Measurements from ENCODE around the gene THOP1.

Gene THOP1

GRCh38 chr19:2762783-2763496 lies 22.4 kb upstream of the THOP1 start:
- no peak for DNase-seq (ENCODE audit: low read depth)

GRCh38 chr19:2763687-2764086 lies 21.6 kb upstream of the THOP1 start:
- DNase-seq (ENCODE audit: low read depth) = no peak

GRCh38 chr19:2764945-2765344 lies 20.4 kb upstream of the THOP1 start:
- DNase-seq (ENCODE audit: low read depth) = no peak

- DNase-seq (ENCODE audit: low read depth) = no peak
Measured at GRCh38 chr19:2765376-2765775, 19.9 kb upstream of the THOP1 start.

- DNase-seq (ENCODE audit: low read depth) = no peak
Measured at GRCh38 chr19:2766594-2767372, 18.5 kb upstream of the THOP1 start.

- DNase-seq (ENCODE audit: low read depth) = no peak
Measured at GRCh38 chr19:2767688-2768087, 17.6 kb upstream of the THOP1 start.

- DNase-seq (ENCODE audit: low read depth) = no peak
Measured at GRCh38 chr19:2768365-2769132, 16.8 kb upstream of the THOP1 start.

GRCh38 chr19:2769218-2769617 lies 16.1 kb upstream of the THOP1 start:
- no peak for DNase-seq (ENCODE audit: low read depth)

GRCh38 chr19:2770055-2771013 lies 15.0 kb upstream of the THOP1 start:
- no peak for DNase-seq (ENCODE audit: low read depth)

- no peak for DNase-seq (ENCODE audit: low read depth)
Measured at GRCh38 chr19:2771786-2772674, 13.3 kb upstream of the THOP1 start.

GRCh38 chr19:2774083-2774679 lies 11.1 kb upstream of the THOP1 start:
- no peak for DNase-seq (ENCODE audit: low read depth)

GRCh38 chr19:2774953-2775555 lies 10.2 kb upstream of the THOP1 start:
- no peak for DNase-seq (ENCODE audit: low read depth)

GRCh38 chr19:2775556-2776430 lies 9.5 kb upstream of the THOP1 start:
- DNase-seq (ENCODE audit: low read depth) = no peak

GRCh38 chr19:2777952-2778683 lies 7.2 kb upstream of the THOP1 start:
- no peak for DNase-seq (ENCODE audit: low read depth)

- no peak for DNase-seq (ENCODE audit: low read depth)
Measured at GRCh38 chr19:2779121-2779740, 6.1 kb upstream of the THOP1 start.

- DNase-seq (ENCODE audit: low read depth) = no peak
Measured at GRCh38 chr19:2780284-2780683, 5.0 kb upstream of the THOP1 start.

- DNase-seq (ENCODE audit: low read depth) = no peak
Measured at GRCh38 chr19:2782329-2782935, 2.9 kb upstream of the THOP1 start.
